ENCODE results near the gene CACTIN. TPM values are rescaled to one million over a fixed set of nuclear protein-coding genes. Genes with fewer than 3 reads are reported as not detected.

The CACTIN gene
- total RNA-seq, 4 donors from 2014 or later = 14.4 to 31.1 (median 22.5) TPM

- TF ChIP-seq CTCF (IDR thresholded peaks at IDR 0.05) = no peak
- DNase-seq (ENCODE audit: low spot score) (no peak), ATAC-seq (ENCODE audit: low FRiP score) (no peak)
These were observed 17.9 kb upstream of the CACTIN start for GRCh38 chr19:3644351-3645066.

DNA sequence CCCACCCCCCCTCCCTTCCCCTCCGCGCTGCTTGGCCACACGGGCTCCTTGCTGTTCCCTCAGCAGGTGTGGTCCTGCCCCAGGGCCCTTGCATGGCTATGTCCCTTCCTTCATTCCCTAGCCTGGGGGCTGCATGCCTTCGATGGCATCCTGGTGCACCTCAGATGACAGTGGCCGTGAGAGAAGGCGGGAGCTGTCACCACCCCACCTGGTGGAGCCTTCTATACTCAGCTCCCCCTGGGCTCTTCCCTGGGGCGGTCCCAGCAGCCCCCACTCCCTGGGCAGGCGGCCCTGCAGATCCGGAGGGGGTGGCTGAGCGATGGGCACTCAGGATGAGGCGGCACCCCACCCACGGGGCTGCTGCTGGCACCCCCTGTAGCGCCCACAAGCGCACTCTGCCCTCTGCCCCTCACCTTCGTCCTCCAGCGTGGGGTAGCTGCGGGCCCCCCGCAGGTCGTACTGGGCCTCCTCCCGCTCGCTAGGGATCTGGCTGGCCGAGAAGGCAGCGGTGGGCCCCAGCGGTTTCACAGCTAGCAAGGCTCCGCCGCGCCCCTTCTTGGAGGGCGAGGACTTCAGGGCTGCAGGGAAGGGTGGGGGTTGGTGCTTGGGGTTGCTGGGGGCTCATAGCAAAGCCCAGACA lies 17.2 kb upstream of the CACTIN start:
- no peak for DNase-seq (ENCODE audit: low spot score)
- ATAC-seq (ENCODE audit: low FRiP score) = no peak
- TF ChIP-seq CTCF (IDR thresholded peaks at IDR 0.05) = no peak

DNA sequence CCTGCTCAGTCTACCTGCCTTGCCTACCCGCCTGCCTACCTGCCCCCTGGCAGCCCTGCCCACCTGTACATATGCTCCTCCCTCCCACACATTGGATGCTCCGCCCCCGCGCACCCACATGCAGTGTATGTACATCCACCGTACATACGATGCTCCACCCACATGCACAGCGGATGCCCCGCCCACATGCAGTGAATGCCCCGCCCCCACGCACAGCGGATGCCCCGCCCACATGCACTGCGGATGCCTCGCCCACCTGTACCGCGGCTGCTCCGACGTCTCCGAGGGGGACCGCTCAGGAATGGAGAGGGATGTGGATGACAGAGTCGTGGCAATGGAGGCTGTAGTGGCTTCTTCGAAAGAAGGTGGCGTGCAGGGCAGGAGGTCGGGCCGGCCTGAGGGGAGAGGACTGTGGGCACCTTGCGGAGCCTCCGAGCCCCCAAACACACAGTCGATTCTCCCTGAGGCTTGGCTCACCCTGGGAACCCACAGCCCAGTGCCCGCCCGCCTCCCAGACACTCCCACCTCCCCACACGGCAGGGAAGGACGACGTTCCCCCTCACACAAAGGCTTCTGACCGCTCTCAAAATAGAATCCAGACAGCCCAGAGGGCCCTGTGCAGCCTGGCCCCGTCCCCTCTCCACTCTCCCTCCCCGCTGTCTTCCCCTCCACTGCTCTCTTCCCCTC lies 16.5 kb upstream of the CACTIN start:
- no peak for DNase-seq (ENCODE audit: low spot score)
- TF ChIP-seq CTCF (IDR thresholded peaks at IDR 0.05) = no peak
- ATAC-seq (ENCODE audit: low FRiP score) = no peak

DNA sequence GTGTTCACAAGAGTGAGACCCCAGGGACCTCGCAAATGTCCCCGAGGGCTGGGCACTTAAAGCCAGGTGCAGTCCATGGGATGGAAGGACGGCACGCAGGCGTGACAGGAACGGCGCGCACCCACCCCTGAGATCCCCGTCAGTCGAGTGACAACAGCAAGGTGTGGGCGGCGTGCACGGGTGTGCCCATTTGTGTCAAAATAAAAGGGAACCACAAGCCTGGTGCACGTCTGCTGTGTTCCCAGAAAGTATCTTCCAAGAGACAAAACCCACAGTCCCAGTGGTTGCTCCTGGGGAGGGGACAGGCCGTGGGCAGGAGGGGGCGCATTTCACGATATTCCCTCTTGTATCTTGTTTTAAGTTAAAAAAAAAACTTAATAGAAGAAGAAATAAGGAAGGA lies 15.7 kb upstream of the CACTIN start:
- no peak for TF ChIP-seq CTCF (IDR thresholded peaks at IDR 0.05)
- no peak for ATAC-seq (ENCODE audit: low FRiP score)
- no peak for DNase-seq (ENCODE audit: low spot score)

DNA sequence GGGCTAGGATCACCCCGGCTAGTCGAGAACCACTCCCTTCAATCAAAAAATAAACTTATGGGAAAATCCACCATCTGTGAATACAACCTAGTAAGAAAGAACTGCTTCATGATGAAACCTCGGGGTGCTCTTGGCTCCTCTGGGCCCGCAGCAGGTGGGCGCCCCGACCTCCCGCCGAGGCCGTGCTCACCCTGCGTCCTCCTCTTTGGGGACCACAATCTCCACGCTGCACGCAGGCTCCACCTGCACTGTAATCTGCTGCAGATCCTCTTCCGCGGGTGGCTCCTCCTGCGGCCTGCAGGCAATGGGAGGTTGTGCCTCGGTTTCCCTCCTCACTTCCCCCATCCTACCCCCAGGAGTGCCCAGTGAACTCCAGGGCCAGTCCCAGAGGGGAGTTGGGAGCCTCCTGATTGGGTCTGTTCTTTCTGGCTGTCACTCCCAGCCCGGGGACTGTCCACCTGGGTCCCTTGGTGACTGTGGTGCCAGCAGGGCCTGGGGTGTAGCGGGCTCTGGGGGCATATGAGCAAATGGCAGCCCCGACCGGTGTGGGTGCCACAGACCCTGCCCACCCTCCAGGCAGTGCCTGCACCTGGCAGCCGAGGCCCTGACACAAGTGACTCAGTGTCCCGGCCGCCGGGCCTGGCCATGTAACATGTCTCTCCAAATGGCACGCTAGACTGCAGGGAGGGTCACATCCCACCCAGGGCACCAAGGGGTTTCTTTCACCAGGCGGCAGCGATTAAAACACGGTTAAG lies 15.1 kb upstream of the CACTIN start:
- DNase-seq (ENCODE audit: low spot score) (no peak), ATAC-seq (ENCODE audit: low FRiP score) (no peak)
- no peak for TF ChIP-seq CTCF (IDR thresholded peaks at IDR 0.05)

DNA sequence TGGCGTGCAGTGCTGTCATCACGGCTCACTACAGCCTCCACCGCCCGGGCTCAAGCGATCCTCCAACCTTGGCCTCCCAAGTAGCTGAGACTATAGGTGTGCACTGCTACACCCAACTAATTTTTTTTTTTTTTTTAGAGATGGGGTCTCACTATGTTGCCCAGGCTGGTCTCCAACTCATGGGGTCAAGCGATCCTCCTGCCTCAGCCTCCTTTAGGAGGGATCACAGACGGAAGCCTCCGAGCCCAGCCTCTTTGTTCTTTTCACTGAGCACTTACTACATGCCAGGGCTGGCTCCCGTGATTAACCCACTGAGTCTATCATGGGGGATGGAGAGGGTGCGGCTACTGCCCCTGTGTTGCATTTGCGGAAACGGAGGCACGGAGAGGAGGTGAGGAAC lies 12.9 kb upstream of the CACTIN start:
- ATAC-seq (ENCODE audit: low FRiP score) (no peak), DNase-seq (ENCODE audit: low spot score) (no peak)
- no peak for TF ChIP-seq CTCF (IDR thresholded peaks at IDR 0.05)

Data from omental fat pad (tissue), 4 donors.